HG03039 (cell line): ENCODE measurements around the gene SLC12A4.
A peak's percentile ranks its signal among the peaks of the same experiment; 100 is the strongest.
"Not testable (repeated sequence)": the region's sequence is repeated elsewhere in the genome, so short reads cannot be mapped to it uniquely, and the experiment has no call there.

Experiments used
- ATAC-seq: cut with Tn5 transposase; IDR thresholded peaks from one replicate; pipeline ENCODE4 v1.9.1; 2021; ENCODE audit warnings: mild to moderate bottlenecking, moderate library complexity; ENCODE audit not compliant: unreplicated experiment

Gene SLC12A4

GRCh38 chr16:67942510-67943255 lies 25.8 kb downstream of the SLC12A4 start:
- ATAC-seq, result no peak

GRCh38 chr16:67942200-67942509 lies 26.3 kb downstream of the SLC12A4 start:
- no peak for ATAC-seq

GRCh38 chr16:67941469-67942199 lies 26.8 kb downstream of the SLC12A4 start:
- ATAC-seq, result no peak

GRCh38 chr16:67940446-67941089 lies 27.9 kb downstream of the SLC12A4 start:
- ATAC-seq, result no peak

GRCh38 chr16:67939507-67940445 lies 28.7 kb downstream of the SLC12A4 start:
- ATAC-seq, result no peak

GRCh38 chr16:67937713-67938112 lies 30.7 kb downstream of the SLC12A4 start:
- ATAC-seq, result not testable (repeated sequence)

GRCh38 chr16:67936880-67937605 lies 31.4 kb downstream of the SLC12A4 start:
- ATAC-seq, result no peak

GRCh38 chr16:67936124-67936879 lies 32.1 kb downstream of the SLC12A4 start, which contains the start of gene PSMB10:
Gene PSMB10 (minus strand): TSS chr16:67936850. CDS start chr16:67936749, 101 bp downstream.
- no peak for ATAC-seq

- ATAC-seq, result peak; percentile 90
These were observed 32.9 kb downstream of the SLC12A4 start for GRCh38 chr16:67935402-67936123.

- no peak for ATAC-seq
These were observed 33.4 kb downstream of the SLC12A4 start for GRCh38 chr16:67935101-67935401.

GRCh38 chr16:67934306-67935100 lies 33.9 kb downstream of the SLC12A4 start:
- no peak for ATAC-seq

- ATAC-seq, result no peak
These were observed 34.6 kb downstream of the SLC12A4 start for GRCh38 chr16:67933805-67934204.

GRCh38 chr16:67932462-67932840 lies 36.0 kb downstream of the SLC12A4 start:
- ATAC-seq, result no peak

- ATAC-seq, result no peak
These were observed 36.5 kb downstream of the SLC12A4 start, which contains the start of gene CTRL for GRCh38 chr16:67931712-67932461. Gene CTRL (minus strand): TSS chr16:67931862. CDS start chr16:67931852, 10 bp downstream.

GRCh38 chr16:67930678-67931211 lies 37.7 kb downstream of the SLC12A4 start:
- no peak for ATAC-seq

- ATAC-seq, result no peak
These were observed 38.2 kb downstream of the SLC12A4 start for GRCh38 chr16:67930191-67930590.
